ENCODE results near the gene BOLA2B.
"Not testable (repeated sequence)": the region's sequence is repeated elsewhere in the genome, so short reads cannot be mapped to it uniquely, and the experiment has no call there.

Gene BOLA2B

GRCh38 chr16:30193615-30194014, at the start of gene BOLA2B, which contains the start of gene SLX1A:
TSS of gene BOLA2B (minus strand) at chr16:30193666. CDS start at chr16:30193595, 71 bp downstream.
TSS of gene SLX1A (plus strand) at chr16:30193875. CDS start at chr16:30194085, 210 bp downstream.
- DNase-seq (ENCODE audit: low read depth in 1 of 2, low spot score in 1 of 2) = not testable (repeated sequence)

DNA sequence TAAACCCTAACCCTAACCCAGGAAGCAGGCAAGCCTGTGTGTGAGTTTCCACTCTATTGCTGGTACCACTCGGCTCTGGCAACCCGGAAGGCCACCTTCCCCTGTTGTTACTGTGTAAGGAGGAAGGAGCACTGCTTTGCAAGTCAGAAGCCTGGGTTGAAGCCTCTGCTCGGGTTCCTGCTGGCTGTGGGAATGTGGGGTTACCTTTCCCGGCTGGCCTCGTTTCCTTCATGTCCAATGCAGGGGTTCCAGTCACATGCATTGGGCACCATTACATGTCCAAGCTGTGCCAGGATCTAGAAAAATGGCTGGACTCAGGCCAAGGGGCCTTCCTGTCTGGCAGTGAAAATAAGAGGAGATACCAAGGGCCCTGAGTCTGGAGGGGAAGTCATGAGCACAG, 23.6 kb upstream of the BOLA2B start:
- not testable (repeated sequence) for DNase-seq (ENCODE audit: low read depth in 1 of 2, low spot score in 1 of 2)

GRCh38 chr16:30211414-30211813, 17.9 kb upstream of the BOLA2B start:
- not testable (repeated sequence) for DNase-seq (ENCODE audit: low read depth in 1 of 2, low spot score in 1 of 2)

- DNase-seq (ENCODE audit: low read depth in 1 of 2, low spot score in 1 of 2) = peak in 1 of 2 donors; percentile 36
Observed at GRCh38 chr16:30209032-30209431, 15.6 kb upstream of the BOLA2B start.

GRCh38 chr16:30207063-30207704, 13.7 kb upstream of the BOLA2B start:
- not testable (repeated sequence) for DNase-seq (ENCODE audit: low read depth in 1 of 2, low spot score in 1 of 2)

DNA sequence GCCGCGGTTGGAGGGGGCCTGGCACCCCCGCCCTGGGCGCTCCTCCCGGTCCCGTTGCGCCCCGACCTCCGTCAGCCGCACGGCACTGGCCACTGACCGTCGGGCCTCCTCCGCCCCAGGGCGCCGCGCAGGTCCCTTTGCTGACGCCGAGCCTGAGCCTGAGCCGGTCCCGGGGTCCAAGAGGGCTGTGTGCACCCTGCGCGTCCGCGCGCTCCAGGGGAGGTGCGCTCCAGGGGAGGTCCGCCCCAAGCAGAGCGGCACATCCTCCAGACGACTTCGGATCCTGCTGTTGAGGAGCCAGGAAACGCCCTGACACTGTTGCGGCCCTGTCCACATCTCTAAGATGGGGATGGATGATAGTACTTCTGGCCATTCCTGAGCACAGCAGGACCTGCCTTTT, 12.8 kb upstream of the BOLA2B start:
- DNase-seq (ENCODE audit: low read depth in 1 of 2, low spot score in 1 of 2) = not testable (repeated sequence)

DNA sequence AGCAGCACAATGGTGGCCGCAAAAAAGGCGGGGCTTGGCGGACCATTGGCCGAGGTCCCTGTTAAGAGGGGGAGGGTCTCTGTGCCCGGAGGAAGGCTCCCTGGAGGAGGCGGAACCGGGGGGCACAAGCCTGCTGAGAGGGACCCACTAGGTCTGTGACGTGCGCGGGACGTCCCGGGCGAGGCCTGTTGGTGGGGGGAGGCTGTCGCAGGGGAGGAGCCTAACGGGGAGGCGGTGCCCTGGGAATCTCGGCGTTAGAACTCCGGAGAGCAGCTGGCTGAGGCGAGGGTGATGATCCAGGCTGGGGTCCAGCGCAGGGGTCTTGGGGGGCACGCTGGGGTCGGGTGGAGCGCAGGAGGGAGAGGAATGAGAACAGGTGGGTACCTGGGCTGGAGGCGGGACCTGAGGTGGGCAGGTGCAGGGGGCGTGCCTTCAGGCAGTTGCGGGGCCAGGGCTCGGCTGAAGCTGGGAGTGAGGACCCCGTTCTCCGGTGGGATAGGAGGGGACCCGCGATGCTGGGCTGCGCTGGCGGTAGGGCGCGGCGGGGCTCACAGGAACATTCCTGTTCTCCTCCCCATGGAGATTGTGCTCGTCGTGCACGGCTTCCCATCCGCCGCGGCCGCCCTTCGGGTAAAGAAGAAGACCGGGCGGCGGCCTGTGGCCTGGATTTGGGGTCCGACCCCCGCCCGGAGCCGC, 12.2 kb upstream of the BOLA2B start:
- DNase-seq (ENCODE audit: low read depth in 1 of 2, low spot score in 1 of 2) = not testable (repeated sequence)

GRCh38 chr16:30199608-30200343, 6.3 kb upstream of the BOLA2B start:
- DNase-seq (ENCODE audit: low read depth in 1 of 2, low spot score in 1 of 2) = not testable (repeated sequence)

DNA sequence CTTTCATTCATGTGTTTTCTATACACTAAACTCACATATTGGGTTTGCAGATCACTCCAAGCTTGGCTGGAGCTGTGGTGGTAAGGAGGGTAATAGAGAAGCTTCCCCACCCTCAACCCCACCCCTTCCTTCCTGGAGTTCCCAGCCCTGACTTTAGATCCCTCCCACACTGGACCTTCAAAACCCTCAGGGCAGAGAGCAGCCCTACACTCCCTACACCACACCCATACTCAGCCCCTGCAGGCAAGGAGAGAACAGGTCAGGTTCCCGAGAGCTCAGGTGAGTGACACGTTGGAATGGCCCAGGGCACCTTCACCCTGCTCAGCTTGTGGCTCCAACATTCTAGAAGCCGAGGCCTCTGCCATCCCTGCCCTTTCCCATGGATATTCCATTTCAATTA, 5.6 kb upstream of the BOLA2B start, which contains the start of gene SULT1A3:
TSS of gene SULT1A3 (plus strand) at position 207 of the 400 bp plus-strand sequence. CDS start 1,474 bp downstream, outside the sequence.
- DNase-seq (ENCODE audit: low read depth in 1 of 2, low spot score in 1 of 2) = not testable (repeated sequence)

DNA sequence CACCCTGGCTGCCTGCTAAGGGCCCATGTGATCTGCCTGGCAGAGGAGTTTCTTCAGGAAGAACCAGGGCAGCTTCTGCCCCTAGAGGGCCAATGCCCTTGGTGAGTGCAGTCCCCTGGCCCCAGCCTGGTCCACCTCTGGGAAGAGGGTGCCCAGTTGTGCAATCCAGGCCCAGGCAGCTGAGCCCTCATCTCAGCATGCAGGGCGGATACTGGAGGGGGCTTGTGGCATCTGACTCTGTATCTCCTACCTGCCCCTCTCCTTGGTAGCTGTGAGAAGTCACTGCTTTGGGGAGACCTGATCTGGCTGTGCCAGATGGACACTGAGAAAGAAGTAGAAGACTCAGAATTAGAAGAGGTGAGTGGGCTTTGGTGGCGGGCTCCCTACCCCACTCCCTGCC, 3.5 kb upstream of the BOLA2B start:
- not testable (repeated sequence) for DNase-seq (ENCODE audit: low read depth in 1 of 2, low spot score in 1 of 2)

- DNase-seq (ENCODE audit: low read depth in 1 of 2, low spot score in 1 of 2) = not testable (repeated sequence)
Observed at GRCh38 chr16:30194172-30194925, 883 bp upstream of the BOLA2B start.

- not testable (repeated sequence) for DNase-seq (ENCODE audit: low read depth in 1 of 2, low spot score in 1 of 2)
Observed at GRCh38 chr16:30193098-30193497, 368 bp downstream of the BOLA2B start.

DNA sequence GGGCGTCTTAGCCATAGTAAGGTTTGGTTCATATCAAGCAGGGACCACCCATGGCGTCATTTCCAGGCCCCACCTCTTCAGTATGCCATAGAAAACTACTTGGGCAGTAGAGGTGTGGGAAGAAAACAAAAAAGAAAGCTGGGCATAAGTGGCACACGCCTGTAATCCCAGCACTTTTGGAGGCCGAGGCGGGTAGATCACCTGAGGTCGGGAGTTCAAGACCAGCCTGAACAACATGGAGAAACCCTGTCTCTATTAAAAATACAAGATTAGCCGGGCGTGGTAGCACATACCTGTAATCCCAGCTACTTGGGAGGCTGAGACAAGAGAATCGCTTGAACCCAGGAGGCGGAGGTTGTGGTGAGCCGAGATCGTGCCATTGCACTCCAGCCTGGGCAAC, 2.3 kb downstream of the BOLA2B start:
- not testable (repeated sequence) for DNase-seq (ENCODE audit: low read depth in 1 of 2, low spot score in 1 of 2)

GRCh38 chr16:30187971-30188561, 5.4 kb downstream of the BOLA2B start:
- DNase-seq (ENCODE audit: low read depth in 1 of 2, low spot score in 1 of 2) = no peak

DNA sequence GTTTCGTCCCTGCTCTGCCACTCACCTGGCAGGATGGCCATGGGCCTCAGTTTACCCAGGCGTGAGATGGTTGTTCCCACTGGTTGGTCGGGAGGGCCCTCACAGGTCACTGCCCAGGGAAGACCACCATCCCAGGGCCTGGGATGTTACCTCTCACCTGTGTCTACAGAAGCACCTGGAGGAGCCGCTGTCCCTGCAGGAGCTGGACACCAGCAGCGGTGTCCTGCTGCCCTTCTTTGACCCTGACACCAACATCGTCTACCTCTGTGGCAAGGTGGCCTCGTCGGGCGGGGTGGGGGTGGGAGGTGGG, 6.0 kb downstream of the BOLA2B start:
- no peak for DNase-seq (ENCODE audit: low read depth in 1 of 2, low spot score in 1 of 2)

- peak; percentile 75 to 84 for DNase-seq (ENCODE audit: low read depth in 1 of 2, low spot score in 1 of 2)
Observed at GRCh38 chr16:30186782-30187555, 6.5 kb downstream of the BOLA2B start.

GRCh38 chr16:30186444-30186781, 7.1 kb downstream of the BOLA2B start:
- peak in 1 of 2 donors; percentile 10 for DNase-seq (ENCODE audit: low read depth in 1 of 2, low spot score in 1 of 2)

DNA sequence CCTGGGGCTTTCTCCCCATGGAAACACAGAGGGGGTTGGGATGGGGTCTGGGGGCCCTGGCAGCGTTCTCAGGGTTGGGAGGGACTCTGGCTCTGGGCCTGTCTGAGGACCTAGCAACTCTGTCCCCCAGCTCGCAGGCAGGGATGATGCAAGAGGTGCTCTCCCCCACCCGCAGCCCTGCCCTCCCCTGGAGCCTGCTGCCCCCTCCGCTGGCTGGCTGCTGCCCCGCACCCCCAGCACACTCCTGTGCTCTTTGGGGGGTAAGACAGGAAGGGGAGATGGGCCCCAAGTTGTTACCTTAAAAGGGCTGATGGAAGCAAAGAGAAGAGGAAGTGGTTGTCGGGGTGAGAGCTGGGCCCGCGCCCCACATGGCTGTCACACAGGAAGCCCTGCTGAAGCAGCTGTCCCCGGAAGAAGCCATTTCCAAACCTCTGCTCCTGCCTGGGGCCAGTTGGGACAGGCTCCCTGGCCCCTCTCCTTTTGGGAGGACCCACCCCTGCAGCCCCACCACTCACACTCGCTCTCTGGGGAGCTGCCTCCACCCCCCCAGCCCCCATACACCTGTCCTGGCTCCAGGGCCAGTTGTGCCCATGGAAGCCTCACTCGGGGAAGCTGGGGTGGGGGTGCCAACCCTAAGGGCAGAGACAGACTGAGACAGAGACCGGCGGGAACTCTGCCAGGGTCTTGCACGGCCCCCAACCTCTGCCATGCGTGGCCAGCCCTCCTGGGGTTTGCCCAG, 7.6 kb downstream of the BOLA2B start:
- peak; percentile 56 to 67 for DNase-seq (ENCODE audit: low read depth in 1 of 2, low spot score in 1 of 2)
